HG03025 (cell line): Measurements from ENCODE around the gene MRPL42.
"Not testable (repeated sequence)": the region's sequence is repeated elsewhere in the genome, so short reads cannot be mapped to it uniquely, and the experiment has no call there.

Experiments used
- ATAC-seq: cut with Tn5 transposase; IDR thresholded peaks from one replicate; pipeline ENCODE4 v1.9.1; 2021; ENCODE audit warnings: mild to moderate bottlenecking, moderate library complexity; ENCODE audit not compliant: unreplicated experiment, low FRiP score

MRPL42 gene

GRCh38 chr12:93494096-93494495, 26.8 kb downstream of the MRPL42 start:
- no peak for ATAC-seq

DNA sequence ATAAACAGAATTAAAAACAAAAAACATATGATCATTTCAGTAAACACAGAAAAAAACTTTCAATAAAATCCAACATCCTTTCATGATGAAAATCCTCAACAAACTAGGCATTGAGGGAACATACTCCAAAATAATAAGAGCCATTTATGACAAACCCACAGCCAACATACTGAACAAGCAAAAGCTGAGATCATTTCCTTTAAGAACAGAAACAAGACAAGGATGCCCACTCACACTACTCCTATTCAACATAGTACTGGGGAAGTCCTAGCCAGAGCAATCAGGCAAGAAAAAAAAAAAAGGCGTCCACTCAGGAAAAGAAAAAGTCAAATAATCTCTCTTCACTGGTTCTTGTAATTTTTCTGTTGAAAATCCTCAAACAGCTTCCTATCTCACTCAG, 30.1 kb downstream of the MRPL42 start:
- ATAC-seq = no peak

DNA sequence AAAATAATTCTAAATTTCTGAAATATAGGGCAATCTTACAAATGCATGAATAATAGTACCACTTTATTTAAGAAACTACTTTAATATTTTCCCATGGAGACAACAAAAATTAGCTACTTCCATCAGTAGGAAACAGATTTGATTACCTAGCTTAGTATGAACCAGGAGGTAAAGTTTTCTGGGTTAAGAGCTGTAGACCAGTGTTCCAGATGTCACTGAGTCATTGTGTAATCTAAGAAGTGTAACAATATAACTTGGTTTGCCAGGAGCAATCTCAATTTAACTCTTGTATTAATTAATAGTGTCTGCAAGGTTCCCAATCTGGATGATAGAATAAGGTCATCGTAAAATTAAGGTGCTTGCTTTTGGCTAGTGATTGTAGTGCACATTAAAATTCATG, 31.5 kb downstream of the MRPL42 start:
- ATAC-seq = not testable (repeated sequence)

GRCh38 chr12:93500201-93500600, 32.9 kb downstream of the MRPL42 start:
- no peak for ATAC-seq

DNA sequence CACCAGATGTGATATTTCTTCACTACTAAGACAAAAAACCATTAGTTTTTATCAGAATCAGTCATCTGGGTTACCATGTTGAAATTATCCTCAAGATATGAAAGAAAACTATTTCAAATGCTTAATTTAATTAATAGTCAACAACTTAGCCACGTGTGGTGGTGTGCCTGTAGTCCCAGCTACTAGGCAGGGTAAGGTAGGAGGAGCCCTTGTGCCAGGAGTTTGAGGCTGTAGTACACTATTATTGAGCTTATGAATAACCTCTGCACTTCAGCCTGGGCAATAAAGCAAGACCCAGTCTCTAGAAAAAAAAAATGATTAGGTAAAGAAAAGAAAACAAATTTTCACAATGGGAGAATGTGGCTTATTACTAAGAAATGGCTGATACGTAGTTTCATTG, 33.4 kb downstream of the MRPL42 start:
- no peak for ATAC-seq

GRCh38 chr12:93502802-93503623, 35.7 kb downstream of the MRPL42 start:
- no peak for ATAC-seq

GRCh38 chr12:93507165-93507564, 39.9 kb downstream of the MRPL42 start:
- no peak for ATAC-seq

DNA sequence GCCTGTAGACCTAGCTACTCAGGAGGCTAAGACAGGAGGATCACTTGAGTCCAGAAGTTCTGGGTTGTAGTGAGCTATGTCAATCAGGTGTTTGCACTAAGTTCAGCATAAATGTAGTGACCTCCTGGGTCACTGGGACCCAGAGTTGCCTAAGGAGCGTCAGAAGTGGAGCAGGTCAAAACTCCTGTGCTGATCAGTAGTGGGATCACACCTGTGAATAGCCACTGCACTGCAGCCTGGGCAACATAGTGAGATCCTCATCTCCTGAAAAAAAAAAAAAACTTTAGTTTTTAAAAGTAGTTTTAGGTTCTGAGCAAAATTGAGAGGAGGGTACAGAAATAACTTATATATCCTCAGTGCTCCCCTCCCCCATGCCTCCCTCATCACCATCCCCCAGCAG, 42.2 kb downstream of the MRPL42 start:
- ATAC-seq = no peak

DNA sequence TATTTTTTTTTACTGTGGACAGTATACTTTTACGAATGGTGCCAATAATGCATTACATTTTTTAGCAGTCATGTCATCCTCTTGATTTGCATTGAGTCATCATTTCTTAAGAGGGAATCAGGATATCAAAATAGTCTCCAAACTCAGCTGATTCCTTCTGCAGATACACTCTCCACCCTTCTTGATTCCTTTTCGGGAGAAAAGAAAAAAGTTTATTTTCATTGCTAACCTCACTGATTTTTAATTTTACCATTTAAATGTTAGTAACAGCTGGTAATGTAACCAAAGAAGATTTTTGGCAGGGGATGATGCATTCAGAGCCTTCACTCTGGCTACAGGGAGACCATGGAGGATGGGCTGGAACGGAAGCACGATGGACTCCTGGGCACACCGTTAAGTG, 47.5 kb downstream of the MRPL42 start:
- ATAC-seq = no peak

DNA sequence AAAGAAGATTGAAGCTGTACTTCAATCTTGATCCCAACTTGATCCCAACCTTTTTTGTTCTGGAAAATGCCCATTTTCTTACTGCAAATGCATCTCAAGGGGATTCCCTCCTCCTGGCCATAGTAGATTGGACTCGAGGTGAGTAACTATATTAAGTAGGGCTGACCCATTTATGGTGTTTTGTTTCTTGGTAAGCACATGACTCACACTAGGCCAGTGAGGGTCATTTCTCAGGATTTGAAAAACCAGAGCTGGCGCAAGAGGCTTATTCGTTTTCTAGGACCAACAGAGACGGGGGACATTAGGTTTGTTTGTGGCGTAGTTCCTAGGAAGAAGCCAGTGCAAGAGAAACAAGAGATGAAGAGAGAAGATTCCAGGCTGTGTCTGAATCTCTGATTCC, 51.4 kb downstream of the MRPL42 start:
- ATAC-seq = no peak

DNA sequence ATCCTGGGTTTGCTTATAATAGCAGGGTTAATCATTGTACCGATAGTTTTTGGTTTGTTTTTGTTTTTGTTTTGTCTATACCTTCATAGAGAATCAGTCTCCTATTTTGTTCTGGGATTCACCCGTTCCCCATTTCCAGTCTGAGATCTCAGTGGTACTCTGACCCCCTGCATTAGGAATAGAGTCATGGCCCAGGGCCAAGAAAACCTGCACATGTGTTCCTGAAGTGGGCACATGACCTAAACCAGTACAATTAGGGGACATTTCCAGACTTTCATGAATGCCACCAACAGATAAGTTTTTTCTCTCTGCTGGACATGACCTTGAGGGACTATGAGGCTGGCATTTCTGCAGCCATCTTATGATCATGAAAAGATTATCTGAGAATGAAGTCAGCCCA, 52.5 kb downstream of the MRPL42 start:
- ATAC-seq = no peak

DNA sequence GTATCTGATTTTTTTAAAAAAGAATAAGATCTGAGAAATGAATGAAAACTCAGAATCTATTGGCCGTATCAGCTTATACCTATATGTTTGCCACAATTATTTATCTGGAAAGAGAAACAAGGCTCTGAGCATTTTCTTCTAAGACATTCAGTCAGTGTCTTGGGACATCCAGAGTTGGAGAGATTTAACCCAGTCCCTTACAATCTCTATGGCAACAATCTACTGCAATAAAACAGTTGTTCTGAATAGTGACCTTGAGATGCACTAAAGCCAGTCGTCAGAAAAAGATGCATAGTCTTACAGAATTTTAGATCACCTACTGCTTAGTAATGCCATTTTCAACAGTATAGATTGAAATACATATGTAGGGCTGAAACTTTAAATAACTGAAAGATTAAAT, 53.1 kb downstream of the MRPL42 start:
- no peak for ATAC-seq

GRCh38 chr12:93521225-93522080, 54.1 kb downstream of the MRPL42 start:
- no peak for ATAC-seq

GRCh38 chr12:93524386-93525133, 57.2 kb downstream of the MRPL42 start:
- no peak for ATAC-seq

- no peak for ATAC-seq
These were observed 59.6 kb downstream of the MRPL42 start for GRCh38 chr12:93526786-93527428.

DNA sequence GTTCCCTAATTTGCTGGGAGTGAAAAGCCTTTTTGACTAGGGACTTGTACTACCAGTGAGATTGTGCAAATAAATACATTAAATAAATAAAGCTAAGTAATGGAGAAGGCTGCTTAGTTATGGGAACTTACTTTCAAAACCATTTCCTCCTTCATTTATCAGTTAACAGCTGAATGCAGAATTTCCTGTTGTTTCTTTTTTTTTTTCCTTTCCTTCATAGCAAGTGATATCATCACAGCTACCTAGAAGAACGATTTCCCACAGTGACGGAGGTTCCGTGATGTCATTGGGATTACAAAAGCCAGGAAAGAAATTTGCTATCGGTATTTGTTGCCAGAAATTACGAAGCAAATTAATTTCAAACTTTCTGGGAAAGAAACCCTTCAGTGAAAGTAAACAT, 63.0 kb downstream of the MRPL42 start:
- ATAC-seq = no peak

GRCh38 chr12:93533310-93533709, 66.0 kb downstream of the MRPL42 start:
- no peak for ATAC-seq

DNA sequence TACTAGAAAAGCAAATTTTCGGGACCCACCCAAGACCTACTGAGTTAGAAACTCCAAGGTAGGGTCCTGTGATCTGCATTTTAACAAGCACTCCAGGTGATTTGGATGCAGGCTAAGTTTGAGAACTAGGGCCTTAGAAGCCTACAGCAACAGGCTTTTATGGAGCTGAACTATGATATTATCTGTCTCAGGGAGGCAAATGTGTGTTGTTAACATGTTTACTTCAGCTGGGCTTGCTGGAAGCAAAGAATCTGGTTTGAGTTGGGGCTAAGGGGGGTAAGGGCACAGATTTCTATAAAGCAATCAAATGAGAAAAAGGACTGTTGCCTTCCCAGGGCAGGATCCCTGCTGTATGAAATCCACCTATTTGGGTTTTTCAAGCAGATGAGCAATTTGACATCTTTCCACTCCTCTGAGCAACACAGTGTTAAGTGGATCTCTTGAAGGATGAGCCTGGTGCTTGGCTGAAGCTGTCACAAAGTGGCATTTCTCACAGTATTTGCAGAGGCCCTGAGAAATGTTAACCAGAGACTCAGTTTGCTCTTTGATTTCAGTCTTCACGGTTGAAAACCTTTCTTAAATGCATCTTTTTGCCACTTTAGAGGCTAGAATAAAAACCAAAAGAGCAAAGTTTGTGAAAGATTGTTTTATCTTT, 68.9 kb downstream of the MRPL42 start:
- no peak for ATAC-seq

- peak; percentile 88 for ATAC-seq
These were observed 69.6 kb downstream of the MRPL42 start for GRCh38 chr12:93536766-93537488.
